Mesothelial cell of epicardium (in vitro differentiated cells): Measurements from ENCODE around the gene UNC45A. TPM values are rescaled to one million over a fixed set of nuclear protein-coding genes. Genes with fewer than 3 reads are reported as not detected.

Source experiments
- DNase-seq, 2 experiments: peaks; one replicate each; pipeline ENCODE4 v3.0.0; 2021; ENCODE audit warnings: low spot score in 2 of 2; ENCODE audit not compliant: unreplicated experiment in 2 of 2
- H3K27ac Mint-ChIP-seq: 2 replicates; pipeline ENCODE4 v1.8.0; 2021; ENCODE audit warnings: mixed read lengths
- H3K27me3 Mint-ChIP-seq: 2 replicates; pipeline ENCODE4 v1.8.0; 2021; ENCODE audit warnings: low read depth, mixed read lengths
- H3K36me3 Mint-ChIP-seq: 2 replicates; pipeline ENCODE4 v1.8.0; 2021; ENCODE audit warnings: mixed read lengths
- H3K4me1 Mint-ChIP-seq: 2 replicates; pipeline ENCODE4 v1.8.0; 2021; ENCODE audit warnings: mixed read lengths
- H3K4me3 Mint-ChIP-seq: 2 replicates; pipeline ENCODE4 v1.8.0; 2021; ENCODE audit warnings: mild to moderate bottlenecking, moderate library complexity, mixed read lengths
- H3K9me3 Mint-ChIP-seq: 2 replicates; pipeline ENCODE4 v1.8.0; 2021; ENCODE audit warnings: mixed read lengths
- total RNA-seq: library from RNA; stranded (reverse); gene quantifications from 3 replicates; pipeline ENCODE4 v1.2.1, GENCODE V29; 2021
- TF ChIP-seq, protein P1 (sequence below): fragments of 200-600 bp; sonication (generic); IDR thresholded peaks from one replicate; pipeline ENCODE4 v1.5.0; 2021; ENCODE audit warnings: antibody characterized with exemption; ENCODE audit not compliant: unreplicated experiment

Gene UNC45A
- total RNA-seq, 1 donor from 2014 or later, result 79.7 TPM

DNA sequence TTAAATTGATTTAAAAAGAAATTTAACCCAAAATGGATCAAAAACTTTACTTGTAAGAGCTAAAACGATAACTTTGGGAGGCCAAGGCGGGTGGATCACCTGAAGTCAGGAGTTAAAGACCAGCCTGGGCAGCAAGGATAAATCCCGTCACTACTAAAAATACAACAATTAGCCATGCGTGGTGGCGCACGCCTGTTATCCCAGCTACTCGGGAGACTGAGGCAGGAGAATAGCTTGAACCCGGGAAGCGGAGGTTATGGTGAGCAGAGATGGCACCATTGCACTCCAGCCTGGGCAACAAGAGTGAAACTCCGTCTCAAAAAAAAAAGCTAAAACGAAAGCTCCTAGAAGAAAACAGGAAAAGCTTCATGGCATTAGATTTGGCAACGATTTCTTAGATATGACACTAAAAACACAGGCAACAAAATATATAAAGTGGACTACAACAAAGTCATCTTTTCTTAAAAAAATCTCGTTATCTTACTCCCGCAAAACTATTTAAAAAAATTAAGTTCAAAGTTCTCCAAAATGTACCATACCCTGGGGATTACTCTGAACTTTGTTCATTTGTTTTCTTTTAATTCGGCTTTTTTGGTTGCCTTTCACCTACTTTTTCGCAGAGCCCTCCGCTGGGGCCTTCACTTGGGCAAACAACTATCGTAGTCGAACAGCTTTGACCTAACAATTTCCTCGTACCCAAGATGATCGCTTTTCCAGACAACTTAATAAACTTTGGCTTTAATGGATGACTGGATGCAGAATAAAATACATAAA lies 5.7 kb upstream of the UNC45A start:
- H3K27ac Mint-ChIP-seq, result no peak overlapping the region
- DNase-seq, result no peak
- H3K9me3 Mint-ChIP-seq, result no peaks in the 10 kb centered on the region
- peaks cover 14% of the 10 kb centered on the region for H3K4me1 Mint-ChIP-seq
- H3K4me3 Mint-ChIP-seq, result no peak overlapping the region
- no peaks in the 10 kb centered on the region for H3K27me3 Mint-ChIP-seq
- TF ChIP-seq, protein P1, sequence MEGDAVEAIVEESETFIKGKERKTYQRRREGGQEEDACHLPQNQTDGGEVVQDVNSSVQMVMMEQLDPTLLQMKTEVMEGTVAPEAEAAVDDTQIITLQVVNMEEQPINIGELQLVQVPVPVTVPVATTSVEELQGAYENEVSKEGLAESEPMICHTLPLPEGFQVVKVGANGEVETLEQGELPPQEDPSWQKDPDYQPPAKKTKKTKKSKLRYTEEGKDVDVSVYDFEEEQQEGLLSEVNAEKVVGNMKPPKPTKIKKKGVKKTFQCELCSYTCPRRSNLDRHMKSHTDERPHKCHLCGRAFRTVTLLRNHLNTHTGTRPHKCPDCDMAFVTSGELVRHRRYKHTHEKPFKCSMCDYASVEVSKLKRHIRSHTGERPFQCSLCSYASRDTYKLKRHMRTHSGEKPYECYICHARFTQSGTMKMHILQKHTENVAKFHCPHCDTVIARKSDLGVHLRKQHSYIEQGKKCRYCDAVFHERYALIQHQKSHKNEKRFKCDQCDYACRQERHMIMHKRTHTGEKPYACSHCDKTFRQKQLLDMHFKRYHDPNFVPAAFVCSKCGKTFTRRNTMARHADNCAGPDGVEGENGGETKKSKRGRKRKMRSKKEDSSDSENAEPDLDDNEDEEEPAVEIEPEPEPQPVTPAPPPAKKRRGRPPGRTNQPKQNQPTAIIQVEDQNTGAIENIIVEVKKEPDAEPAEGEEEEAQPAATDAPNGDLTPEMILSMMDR, result no peak
- no peaks in the 10 kb centered on the region for H3K36me3 Mint-ChIP-seq

- Mint-ChIP-seq H3K4me3 (peak overlapping the region; percentile 93), H3K27me3 (no peaks in the 10 kb centered on the region), H3K9me3 (no peaks in the 10 kb centered on the region), H3K36me3 (no peaks in the 10 kb centered on the region), H3K4me1 (peaks cover 19% of the 10 kb centered on the region), H3K27ac (peak overlapping the region; percentile 54)
- DNase-seq, result no peak
- TF ChIP-seq, protein P1, result no peak
These were observed 4.1 kb upstream of the UNC45A start for GRCh38 chr15:90930861-90931574.

DNA sequence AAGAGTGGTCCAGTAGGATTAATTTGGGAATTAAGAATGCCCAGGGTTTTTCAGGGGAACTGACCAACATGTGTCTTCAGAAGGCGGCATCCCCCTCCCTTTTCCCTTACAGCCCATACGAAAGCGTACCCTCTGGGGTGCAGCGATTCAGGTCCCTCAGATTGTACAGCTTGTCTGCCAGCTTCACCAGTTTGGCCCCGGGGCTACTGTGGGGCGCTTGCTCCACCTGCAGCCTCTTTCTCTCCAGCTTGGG lies 3.6 kb upstream of the UNC45A start:
- Mint-ChIP-seq H3K27ac (peak overlapping the region; percentile 88), H3K36me3 (peaks cover 2% of the 10 kb centered on the region), H3K27me3 (no peaks in the 10 kb centered on the region), H3K4me1 (peaks cover 24% of the 10 kb centered on the region), H3K4me3 (peak overlapping the region; percentile 93), H3K9me3 (no peaks in the 10 kb centered on the region)
- no peak for DNase-seq
- TF ChIP-seq, protein P1, result no peak

DNA sequence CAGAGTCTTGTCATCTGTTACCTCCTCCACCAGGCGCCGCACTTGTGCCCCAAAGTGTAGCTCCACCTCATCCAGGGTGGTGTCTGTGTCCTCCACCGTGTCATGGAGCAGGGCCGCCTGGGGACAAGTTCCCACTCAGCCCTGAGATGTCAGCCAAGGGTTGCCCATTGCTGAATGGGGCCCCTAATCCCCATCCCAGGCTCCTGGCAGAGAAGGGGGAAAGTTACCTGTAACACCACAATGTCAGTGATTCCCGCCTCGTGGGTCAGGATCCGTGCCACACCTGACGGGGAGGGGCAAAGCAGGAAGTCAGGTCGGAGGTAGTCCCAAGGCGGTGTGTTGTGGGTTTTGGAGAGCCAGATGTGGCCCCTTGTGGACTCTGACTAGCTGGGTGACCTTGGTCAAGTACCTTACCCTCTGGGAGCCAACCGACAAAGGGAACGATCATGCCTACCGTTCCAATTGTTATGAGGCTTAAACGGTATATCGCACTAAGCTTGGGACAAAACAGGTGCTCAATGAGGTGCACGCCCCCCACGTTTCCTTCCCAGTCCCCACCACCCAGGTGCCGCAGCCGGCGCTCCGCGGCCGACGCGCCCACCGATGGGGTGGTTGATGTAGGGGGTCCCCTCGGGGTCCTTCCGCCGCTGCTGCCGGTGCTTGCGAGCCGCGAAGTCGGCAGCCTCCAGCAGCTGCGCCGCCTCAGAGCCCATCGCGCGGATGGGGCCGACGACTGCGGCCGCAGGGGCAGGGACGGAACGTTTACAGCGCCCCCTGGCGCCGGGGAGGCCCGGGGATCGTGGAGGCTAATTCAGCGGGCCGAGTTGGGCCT lies 3.0 kb upstream of the UNC45A start, which contains the start of gene HDDC3:
Gene HDDC3, minus strand, starts transcription at position 722 of the 832 bp plus-strand sequence. Its CDS starts 9 bp downstream, at position 713.
- Mint-ChIP-seq H3K4me1 (peaks cover 27% of the 10 kb centered on the region), H3K27me3 (no peaks in the 10 kb centered on the region), H3K36me3 (peaks cover 5% of the 10 kb centered on the region), H3K27ac (peak within 1 kb of the TSS; percentile 88), H3K9me3 (no peaks in the 10 kb centered on the region), H3K4me3 (peak within 1 kb of the TSS; percentile 93)
- peak; percentile 82 to 95 for DNase-seq
- TF ChIP-seq, protein P1, result peak; percentile 82

GRCh38 chr15:90932660-90932991 lies 2.5 kb upstream of the UNC45A start:
- peaks cover 27% of the 10 kb centered on the region for H3K4me1 Mint-ChIP-seq
- H3K9me3 Mint-ChIP-seq, result no peaks in the 10 kb centered on the region
- no peak for DNase-seq
- H3K4me3 Mint-ChIP-seq, result peak overlapping the region; percentile 93
- TF ChIP-seq, protein P1, result no peak
- H3K27ac Mint-ChIP-seq, result peak overlapping the region; percentile 67
- no peaks in the 10 kb centered on the region for H3K27me3 Mint-ChIP-seq
- H3K36me3 Mint-ChIP-seq, result peaks cover 5% of the 10 kb centered on the region
